Panc1 (cell line): ENCODE measurements around the gene REXO4. TPM values are rescaled to one million over a fixed set of nuclear protein-coding genes. Genes with fewer than 3 reads are reported as not detected.

Source experiments
- ATAC-seq: fragments of 200-7000 bp; cut with Tn5 transposase; 2 replicates; pipeline ENCODE4 v1.9.1; 2020; ENCODE audit warnings: mild to moderate bottlenecking, moderate library complexity
- BruUV-seq: library from RNA; stranded (reverse); fragments of 400-500 nt; replicated peaks from 2 replicates; lab custom pipeline; 2021; lab: Mats Ljungman, UMichigan
- CTCF ChIA-PET: fragments of 300-600 bp; sonication (Branson Sonifier 250); formaldehyde crosslinking; loops from one replicate; lab custom pipeline; 2022; ENCODE audit warnings: antibody characterized with exemption; lab: Charles Lee
- POLR2A ChIA-PET: fragments of 300-600 bp; sonication (Branson Sonifier 250); formaldehyde crosslinking; loops from one replicate; lab custom pipeline; 2022; ENCODE audit warnings: antibody characterized with exemption; lab: Charles Lee
- DNase-seq: peaks from one replicate; pipeline ENCODE4 v3.0.0-alpha.2; 2010; ENCODE audit warnings: low read depth, low spot score
- H3K27ac ChIP-seq: 2 replicates; pipeline ENCODE4 v1.5.1; 2011; ENCODE audit warnings: mild to moderate bottlenecking, low read length, inconsistent platforms
- H3K27me3 ChIP-seq: fragments of 200-500 bp; sonication (Bioruptor generic); 2 replicates; pipeline ENCODE4 v1.6.0; 2014; ENCODE audit warnings: low read length, inconsistent platforms; ENCODE audit not compliant: control insufficient read depth, insufficient read depth
- H3K36me3 ChIP-seq: fragments of 200-500 bp; sonication (Bioruptor generic); 2 replicates; pipeline ENCODE4 v1.5.1; 2014; ENCODE audit warnings: inconsistent platforms, mild to moderate bottlenecking, low read length, moderate library complexity; ENCODE audit not compliant: control insufficient read depth, insufficient read depth
- H3K4me1 ChIP-seq: 2 replicates; pipeline ENCODE4 v1.5.1; 2011; ENCODE audit warnings: inconsistent platforms, mild to moderate bottlenecking, low read length, moderate library complexity; ENCODE audit not compliant: control insufficient read depth, insufficient read depth
- H3K4me3 ChIP-seq, 2 experiments: 2 replicates each; pipeline ENCODE4 v1.5.1; 2011 to 2012; ENCODE audit warnings: low read depth in 2 of 2, low read length in 2 of 2, mild to moderate bottlenecking in 2 of 2, inconsistent platforms in 1 of 2, moderate library complexity in 1 of 2
- H3K9me3 ChIP-seq: fragments of 200-500 bp; sonication (Bioruptor generic); 2 replicates; pipeline ENCODE4 v1.5.1; 2014; ENCODE audit warnings: low read depth, mild to moderate bottlenecking, inconsistent platforms, low read length, moderate library complexity; ENCODE audit not compliant: control insufficient read depth, insufficient read depth
- CTCF ChIP-seq: fragments of 450-650 bp; IDR thresholded peaks from 2 replicates; pipeline ENCODE4 v1.5.1; 2017; ENCODE audit warnings: mild to moderate bottlenecking
- POLR2AphosphoS5 ChIP-seq: IDR thresholded peaks from 2 replicates; pipeline ENCODE4 v1.6.1; 2012; ENCODE audit warnings: mild to moderate bottlenecking, low read depth, low read length, moderate library complexity
- REST ChIP-seq, 2 experiments: IDR thresholded peaks; 2 replicates each; pipeline ENCODE4 v1.6.1; 2011 to 2012; ENCODE audit warnings: low read depth in 2 of 2, control low read depth in 1 of 2, low read length in 1 of 2, mild to moderate bottlenecking in 1 of 2, moderate library complexity in 1 of 2; ENCODE audit not compliant: insufficient read depth in 1 of 2
- SIN3A ChIP-seq: IDR thresholded peaks from 2 replicates; pipeline ENCODE4 v1.6.1; 2012; ENCODE audit warnings: low read depth, mild to moderate bottlenecking, low read length, moderate library complexity, borderline replicate concordance; ENCODE audit not compliant: insufficient read depth
- TCF7L2 ChIP-seq: IDR thresholded peaks from 2 replicates; pipeline ENCODE4 v1.6.1; 2011; ENCODE audit warnings: mild to moderate bottlenecking, low read depth, low read length, inconsistent platforms
- in situ Hi-C: cut with HindIII; loops from 2 replicates; pipeline ENCODE4 v1.10.0; 2016; ENCODE audit warnings: low sequenced_read_pairs, low pct_unique_long_range_greater_than_20kb
- intact Hi-C: fragments of 100-400 bp; cut with micrococcal nuclease; formaldehyde crosslinking; loops from one replicate; pipeline ENCODE4 v1.10.0; 2022; ENCODE audit not compliant: unreplicated experiment
- total RNA-seq: library from RNA; stranded (reverse); gene quantifications from one replicate; pipeline ENCODE4 v1.2.1, GENCODE V29; 2021; ENCODE audit not compliant: unreplicated experiment

The REXO4 gene
- total RNA-seq, 1 experiment from 2014 or later, result 19.9 TPM

DNA sequence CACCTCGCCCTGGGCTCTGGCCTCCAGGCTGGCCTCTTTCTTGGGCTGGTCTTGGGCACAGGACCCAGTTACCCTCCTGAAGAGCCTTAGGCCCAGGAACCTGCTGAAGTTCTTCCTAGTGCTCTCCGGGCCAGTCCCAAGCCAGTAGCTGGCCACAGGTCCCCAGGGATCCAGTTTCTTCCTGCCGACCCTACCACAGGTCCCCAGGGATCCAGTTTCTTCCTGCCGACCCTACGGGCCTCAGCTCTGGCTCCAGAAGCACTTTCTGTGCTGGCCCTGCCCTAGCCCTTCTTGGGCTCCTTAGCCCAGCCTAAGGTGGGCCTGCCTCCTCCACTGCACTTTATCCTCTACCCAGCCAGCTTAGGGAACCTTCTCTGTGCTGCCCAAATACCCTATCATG lies 23.8 kb upstream of the REXO4 start:
- POLR2A ChIA-PET, result no interaction called here
- in situ Hi-C loops, result no loop called here
- no peak for ATAC-seq
- Histone ChIP-seq H3K27ac (no peak overlapping the region), H3K9me3 (no peaks in the 10 kb centered on the region), H3K4me1 (no peaks in the 10 kb centered on the region), H3K4me3 (no peak overlapping the region), H3K27me3 (no peaks in the 10 kb centered on the region), H3K36me3 (no peaks in the 10 kb centered on the region)
- TF ChIP-seq TCF7L2 (no peak), REST (IDR thresholded peaks at IDR 0.05; ENCODE audit: insufficient read depth in 1 of 2, low read depth in 2 of 2, low read length in 1 of 2) (no peak), POLR2AphosphoS5 (no peak), CTCF (no peak), SIN3A (no peak)
- CTCF ChIA-PET, result interaction anchor here (0.6 kb wide), 1 partner anchor 542 kb away, joined by 4 read pairs; no protein-coding TSS in a partner anchor
- DNase-seq, result no peak
- intact Hi-C loops, result no loop called here
- BruUV-seq, result no TSS peak

GRCh38 chr9:133440874-133441273 lies 23.1 kb upstream of the REXO4 start:
- H3K36me3 ChIP-seq, result no peaks in the 10 kb centered on the region
- no peak overlapping the region for H3K27ac ChIP-seq
- BruUV-seq, result no TSS peak
- no peaks in the 10 kb centered on the region for H3K9me3 ChIP-seq
- ChIA-PET POLR2A (no interaction called here), CTCF (no interaction called here)
- intact Hi-C loops, result no loop called here
- no peaks in the 10 kb centered on the region for H3K4me1 ChIP-seq
- TF ChIP-seq POLR2AphosphoS5 (no peak), TCF7L2 (no peak)
- in situ Hi-C loops, result no loop called here
- ATAC-seq (no peak), DNase-seq (no peak)
- no peak overlapping the region for H3K4me3 ChIP-seq
- no peaks in the 10 kb centered on the region for H3K27me3 ChIP-seq

GRCh38 chr9:133439337-133439736 lies 21.5 kb upstream of the REXO4 start:
- Histone ChIP-seq H3K4me3 (no peak overlapping the region), H3K27ac (no peak overlapping the region), H3K9me3 (no peaks in the 10 kb centered on the region), H3K27me3 (no peaks in the 10 kb centered on the region), H3K36me3 (no peaks in the 10 kb centered on the region), H3K4me1 (no peaks in the 10 kb centered on the region)
- TF ChIP-seq CTCF (no peak), TCF7L2 (no peak), POLR2AphosphoS5 (no peak), REST (IDR thresholded peaks at IDR 0.05; ENCODE audit: insufficient read depth in 1 of 2, low read depth in 2 of 2, low read length in 1 of 2) (no peak)
- ATAC-seq (no peak), DNase-seq (no peak)
- in situ Hi-C loops (no loop called here), intact Hi-C loops (no loop called here)
- BruUV-seq, result no TSS peak
- ChIA-PET CTCF (no interaction called here), POLR2A (no interaction called here)
